ENCODE data around the gene VPS11. TPM values are rescaled to one million over a fixed set of nuclear protein-coding genes. Genes with fewer than 3 reads are reported as not detected.
A peak's percentile ranks its signal among the peaks of the same experiment; 100 is the strongest.

Gene VPS11
- total and polyA plus RNA-seq, 4 experiments from 2014 or later: 36.0 to 61.7 (median 58.7) TPM

DNA sequence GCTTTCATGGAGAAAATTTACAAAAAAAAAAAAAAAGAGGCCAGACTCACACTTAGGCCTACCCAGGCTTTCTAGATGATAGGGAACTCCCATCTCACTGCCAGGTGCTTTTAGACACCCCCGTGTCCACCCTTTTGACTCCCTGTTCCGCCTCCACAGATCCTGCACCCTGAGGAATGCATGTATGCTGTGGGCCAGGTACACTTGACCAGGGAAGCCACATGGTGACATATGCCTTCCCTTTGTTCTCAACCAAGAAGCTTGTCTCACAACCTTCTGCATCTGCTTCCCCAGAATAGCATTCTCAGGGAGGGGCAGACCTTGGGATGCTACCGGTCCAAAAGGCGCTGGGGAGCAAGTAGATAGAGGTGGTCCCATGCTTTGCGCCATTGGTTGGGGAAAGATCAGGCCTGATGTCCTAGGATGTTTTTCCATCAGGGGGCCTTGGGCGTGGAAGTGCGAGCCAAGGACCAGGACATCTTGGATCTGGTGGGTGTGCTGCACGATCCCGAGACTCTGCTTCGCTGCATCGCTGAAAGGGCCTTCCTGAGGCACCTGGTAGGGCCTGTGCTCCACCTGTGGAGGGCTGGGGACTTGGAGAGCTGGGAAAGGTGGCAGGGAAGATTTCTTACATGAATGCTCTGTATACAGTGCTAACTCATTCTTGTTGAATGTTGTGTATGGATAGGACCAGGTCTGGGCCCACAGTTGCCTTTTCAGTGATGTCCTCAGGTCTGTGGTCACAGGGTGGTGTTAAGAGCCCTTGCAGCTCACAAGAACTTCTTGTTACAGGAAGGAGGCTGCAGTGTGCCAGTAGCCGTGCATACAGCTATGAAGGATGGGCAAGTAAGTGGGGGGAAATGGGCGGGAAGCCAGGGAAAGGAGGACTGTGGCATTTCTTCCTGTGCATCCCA lies 24.6 kb downstream of the VPS11 start:
- no peak overlapping the region for H3K27ac ChIP-seq (ENCODE audit: low read depth, low read length)
- H3K36me3 ChIP-seq (ENCODE audit: insufficient read depth, low read length): peaks cover 9% of the 10 kb centered on the region
- H3K4me1 Mint-ChIP-seq: peaks cover 16 to 45% (median 24%) of the 10 kb centered on the region in 4 donors
- ChIA-PET CTCF (ENCODE audit: partially characterized antibody) (interaction anchor here (0.7 kb wide), 1 partner anchor 98 kb away, joined by 3 read pairs; no protein-coding TSS in a partner anchor), POLR2A (ENCODE audit: partially characterized antibody) (interaction anchor here (0.8 to 5.9 kb wide), 5 partner anchors 9 to 29 kb away, joined by 3 to 210 read pairs (median 3); partner anchors contain the start of genes C2CD2L, DPAGT1, HINFP and VPS11)
- H3K4me1 ChIP-seq (ENCODE audit: insufficient read depth, low read length): peaks cover 27% of the 10 kb centered on the region
- no peaks in the 10 kb centered on the region for H3K9me3 ChIP-seq (ENCODE audit: control insufficient read depth in 1 of 2, low read length in 2 of 2)
- DNase-seq: no peak
- peaks cover 0 to 1% of the 10 kb centered on the region in 2 donors for H3K27me3 Mint-ChIP-seq
- peak overlapping the region in 4 of 7 donors; percentile 15 to 93 (median 48) for H3K27ac Mint-ChIP-seq
- H3K4me3 ChIP-seq (ENCODE audit: low read length in 2 of 2): no peak overlapping the region
- peak overlapping the region in 5 of 8 donors; percentile 1 to 49 (median 36) for H3K4me3 Mint-ChIP-seq
- H3K9me3 Mint-ChIP-seq: peaks cover 0 to 12% (median 0%) of the 10 kb centered on the region in 8 donors
- peaks cover 5 to 26% of the 10 kb centered on the region in 2 donors for H3K36me3 Mint-ChIP-seq
- intact Hi-C loops (cut with micrococcal nuclease): no loop called here
- no peaks in the 10 kb centered on the region for H3K27me3 ChIP-seq (ENCODE audit: insufficient read depth, low read length)

DNA sequence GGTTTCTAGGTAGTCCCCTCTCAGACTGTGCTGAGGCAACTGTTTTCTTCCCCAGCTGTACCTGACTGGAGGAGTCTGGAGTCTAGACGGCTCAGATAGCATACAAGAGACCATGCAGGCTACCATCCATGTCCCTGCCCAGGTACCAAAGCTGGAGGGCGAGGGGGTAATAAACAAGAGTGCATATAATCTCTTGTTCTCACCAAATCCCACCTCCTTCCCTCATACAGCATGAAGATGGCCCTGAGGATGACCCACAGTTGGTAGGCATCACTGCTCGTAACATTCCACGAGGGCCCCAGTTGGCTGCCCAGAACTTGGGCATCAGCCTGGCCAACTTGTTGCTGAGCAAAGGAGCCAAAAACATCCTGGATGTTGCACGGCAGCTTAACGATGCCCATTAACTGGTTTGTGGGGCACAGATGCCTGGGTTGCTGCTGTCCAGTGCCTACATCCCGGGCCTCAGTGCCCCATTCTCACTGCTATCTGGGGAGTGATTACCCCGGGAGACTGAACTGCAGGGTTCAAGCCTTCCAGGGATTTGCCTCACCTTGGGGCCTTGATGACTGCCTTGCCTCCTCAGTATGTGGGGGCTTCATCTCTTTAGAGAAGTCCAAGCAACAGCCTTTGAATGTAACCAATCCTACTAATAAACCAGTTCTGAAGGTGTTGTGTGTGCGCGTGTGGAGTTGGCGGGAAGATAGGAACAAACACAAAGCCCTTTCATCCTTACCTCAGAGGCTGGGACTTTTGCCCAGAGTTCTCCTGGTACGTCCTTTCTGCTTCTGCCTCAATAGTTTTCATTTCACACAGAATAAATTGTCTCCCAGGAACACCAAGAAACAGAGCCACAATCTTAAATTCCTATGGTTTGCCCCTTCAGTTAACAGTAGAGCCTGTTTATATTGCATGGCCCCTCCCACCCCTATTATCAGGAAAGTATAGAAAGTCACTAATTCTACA lies 25.5 kb downstream of the VPS11 start:
- H3K4me3 ChIP-seq (ENCODE audit: low read length in 2 of 2): peak overlapping the region; percentile 18 to 87
- peaks cover 27% of the 10 kb centered on the region for H3K4me1 ChIP-seq (ENCODE audit: insufficient read depth, low read length)
- Mint-ChIP-seq H3K4me3 (peak overlapping the region; percentile 81 to 97 (median 90)), H3K9me3 (peaks cover 0 to 12% (median 0%) of the 10 kb centered on the region in 8 donors), H3K36me3 (peaks cover 11 to 35% of the 10 kb centered on the region in 2 donors), H3K27ac (peak overlapping the region; percentile 68 to 93 (median 86)), H3K4me1 (peaks cover 16 to 45% (median 26%) of the 10 kb centered on the region in 4 donors), H3K27me3 (peaks cover 0 to 1% of the 10 kb centered on the region in 2 donors)
- intact Hi-C loops (cut with micrococcal nuclease): no loop called here
- POLR2A ChIA-PET (ENCODE audit: partially characterized antibody): interaction anchor here (0.8 to 5.9 kb wide), 14 partner anchors 8 to 231 kb away, joined by 3 to 210 read pairs (median 9); partner anchors contain the start of genes C2CD2L, DPAGT1, HINFP and HMBS
- H3K27me3 ChIP-seq (ENCODE audit: insufficient read depth, low read length): no peaks in the 10 kb centered on the region
- H3K27ac ChIP-seq (ENCODE audit: low read depth, low read length): peak overlapping the region; percentile 81
- peaks cover 16% of the 10 kb centered on the region for H3K36me3 ChIP-seq (ENCODE audit: insufficient read depth, low read length)
- CTCF ChIA-PET (ENCODE audit: partially characterized antibody): interaction anchor here (2.1 to 2.7 kb wide), 4 partner anchors 14 to 113 kb away, joined by 5 to 11 read pairs (median 5); partner anchors contain the start of genes C2CD2L, CBL and NLRX1
- no peak for DNase-seq
- H3K9me3 ChIP-seq (ENCODE audit: control insufficient read depth in 1 of 2, low read length in 2 of 2): no peaks in the 10 kb centered on the region

- ChIA-PET CTCF (ENCODE audit: partially characterized antibody) (interaction anchor here (0.6 to 2.7 kb wide), 18 partner anchors 9 to 244 kb away, joined by 3 to 14 read pairs (median 5); partner anchors contain the start of genes C2CD2L, CBL, HINFP and HMBS), POLR2A (ENCODE audit: partially characterized antibody) (interaction anchor here (0.8 to 5.9 kb wide), 43 partner anchors 9 to 656 kb away, joined by 3 to 210 read pairs (median 7); partner anchors contain the start of genes ABCG4, C2CD2L, CBL and CENATAC)
- peaks cover 17% of the 10 kb centered on the region for H3K36me3 ChIP-seq (ENCODE audit: insufficient read depth, low read length)
- Mint-ChIP-seq H3K9me3 (peaks cover 0 to 12% (median 0%) of the 10 kb centered on the region in 8 donors), H3K27ac (peak overlapping the region; percentile 92 to 96 (median 93)), H3K27me3 (peaks cover 0 to 1% of the 10 kb centered on the region in 2 donors), H3K36me3 (peaks cover 19 to 43% of the 10 kb centered on the region in 2 donors), H3K4me3 (peak overlapping the region; percentile 90 to 97 (median 93)), H3K4me1 (peaks cover 17 to 45% (median 31%) of the 10 kb centered on the region in 4 donors)
- no peaks in the 10 kb centered on the region for H3K9me3 ChIP-seq (ENCODE audit: control insufficient read depth in 1 of 2, low read length in 2 of 2)
- peaks cover 27% of the 10 kb centered on the region for H3K4me1 ChIP-seq (ENCODE audit: insufficient read depth, low read length)
- peak overlapping the region; percentile 18 to 87 for H3K4me3 ChIP-seq (ENCODE audit: low read length in 2 of 2)
- H3K27ac ChIP-seq (ENCODE audit: low read depth, low read length): peak overlapping the region; percentile 81
- H3K27me3 ChIP-seq (ENCODE audit: insufficient read depth, low read length): no peaks in the 10 kb centered on the region
- intact Hi-C loops (cut with micrococcal nuclease): loop anchor here (2.0 kb wide), 1 partner anchor 55 kb away; the partner anchor contains the start of gene ABCG4
- peak; percentile 21 to 64 (median 41) for DNase-seq
Measured at GRCh38 chr11:119093942-119094815, 26.6 kb downstream of the VPS11 start.

DNA sequence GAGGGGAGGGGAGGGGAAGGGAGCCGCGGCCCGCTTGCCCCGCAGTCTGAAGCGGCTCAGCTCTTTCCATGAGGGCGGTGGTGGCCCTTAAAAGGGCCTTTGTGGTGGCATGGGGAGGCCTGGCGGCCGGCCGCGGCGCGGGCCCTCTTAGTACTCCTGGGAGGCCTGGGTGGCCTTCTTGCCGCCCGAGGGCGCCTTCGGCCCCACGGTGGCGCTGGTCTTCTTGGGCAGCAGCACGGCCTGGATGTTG lies 27.1 kb downstream of the VPS11 start:
- Histone ChIP-seq H3K36me3 (ENCODE audit: insufficient read depth, low read length) (peaks cover 17% of the 10 kb centered on the region), H3K27ac (ENCODE audit: low read depth, low read length) (peak overlapping the region; percentile 81), H3K9me3 (ENCODE audit: control insufficient read depth in 1 of 2, low read length in 2 of 2) (no peaks in the 10 kb centered on the region), H3K27me3 (ENCODE audit: insufficient read depth, low read length) (no peaks in the 10 kb centered on the region), H3K4me3 (ENCODE audit: low read length in 2 of 2) (peak overlapping the region; percentile 42 to 87), H3K4me1 (ENCODE audit: insufficient read depth, low read length) (peaks cover 29% of the 10 kb centered on the region)
- Mint-ChIP-seq H3K27me3 (peaks cover 0 to 1% of the 10 kb centered on the region in 2 donors), H3K4me3 (peak overlapping the region; percentile 84 to 97 (median 93)), H3K36me3 (peaks cover 19 to 43% of the 10 kb centered on the region in 2 donors), H3K9me3 (peaks cover 0 to 12% (median 0%) of the 10 kb centered on the region in 8 donors), H3K27ac (peak overlapping the region; percentile 86 to 96 (median 93)), H3K4me1 (peaks cover 17 to 47% (median 32%) of the 10 kb centered on the region in 4 donors)
- ChIA-PET CTCF (ENCODE audit: partially characterized antibody) (interaction anchor here (0.6 to 2.7 kb wide), 22 partner anchors 9 to 243 kb away, joined by 3 to 14 read pairs (median 4); partner anchors contain the start of genes C2CD2L, CBL, HINFP and HMBS), POLR2A (ENCODE audit: partially characterized antibody) (interaction anchor here (0.6 to 5.9 kb wide), 43 partner anchors 9 to 656 kb away, joined by 3 to 210 read pairs (median 7); partner anchors contain the start of genes ABCG4, C2CD2L, CBL and CENATAC)
- intact Hi-C loops (cut with micrococcal nuclease): loop anchor here (1.0 to 5.0 kb wide), 12 partner anchors 9 to 167 kb away; partner anchors contain the start of genes ABCG4, BCL9L, C2CD2L and CENATAC
- no peak for DNase-seq

DNA sequence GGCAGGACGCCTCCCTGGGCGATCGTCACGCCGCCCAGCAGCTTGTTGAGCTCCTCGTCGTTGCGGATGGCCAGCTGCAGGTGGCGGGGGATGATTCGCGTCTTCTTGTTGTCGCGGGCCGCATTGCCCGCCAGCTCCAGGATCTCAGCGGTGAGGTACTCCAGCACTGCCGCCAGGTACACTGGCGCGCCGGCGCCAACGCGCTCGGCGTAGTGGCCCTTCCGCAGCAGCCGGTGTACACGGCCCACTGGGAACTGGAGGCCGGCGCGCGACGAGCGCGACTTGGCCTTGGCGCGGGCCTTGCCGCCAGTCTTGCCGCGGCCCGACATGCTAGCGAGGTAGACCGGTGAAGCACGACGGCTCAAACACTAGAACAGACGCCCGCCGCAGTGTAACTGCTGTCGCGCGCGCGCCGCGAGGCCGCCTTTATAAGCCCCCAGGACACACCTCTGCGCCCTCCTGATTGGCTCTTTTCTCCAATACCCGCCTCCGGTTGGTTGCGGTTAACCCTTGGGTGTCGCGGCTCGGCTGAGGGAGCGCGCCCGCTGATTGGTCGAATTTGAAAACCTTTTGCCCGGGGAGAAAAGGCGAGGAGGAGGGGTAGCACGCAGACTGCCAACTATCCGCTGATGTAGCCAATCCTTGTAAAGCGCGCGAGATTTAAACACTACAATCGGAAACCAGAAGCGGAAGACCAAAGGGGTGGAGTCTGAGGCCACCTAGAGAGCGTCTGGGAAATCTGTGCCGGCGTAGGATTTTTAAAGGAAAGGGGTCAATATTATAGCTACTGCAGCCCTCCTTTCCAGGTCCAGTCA lies 27.7 kb downstream of the VPS11 start:
- Histone ChIP-seq H3K4me1 (ENCODE audit: insufficient read depth, low read length) (peaks cover 34% of the 10 kb centered on the region), H3K4me3 (ENCODE audit: low read length in 2 of 2) (peak overlapping the region; percentile 42 to 87), H3K27ac (ENCODE audit: low read depth, low read length) (peak overlapping the region; percentile 81), H3K27me3 (ENCODE audit: insufficient read depth, low read length) (no peaks in the 10 kb centered on the region), H3K9me3 (ENCODE audit: control insufficient read depth in 1 of 2, low read length in 2 of 2) (no peaks in the 10 kb centered on the region), H3K36me3 (ENCODE audit: insufficient read depth, low read length) (peaks cover 17% of the 10 kb centered on the region)
- intact Hi-C loops (cut with micrococcal nuclease): loop anchor here (1.0 to 5.0 kb wide), 12 partner anchors 10 to 168 kb away; partner anchors contain the start of genes ABCG4, BCL9L, C2CD2L and CENATAC
- H3K4me3 Mint-ChIP-seq: peak overlapping the region; percentile 84 to 97 (median 93)
- H3K36me3 Mint-ChIP-seq: peaks cover 19 to 44% of the 10 kb centered on the region in 2 donors
- peak; percentile 99 to 100 (median 100) for DNase-seq
- peaks cover 22 to 52% (median 38%) of the 10 kb centered on the region in 4 donors for H3K4me1 Mint-ChIP-seq
- peaks cover 0 to 1% of the 10 kb centered on the region in 2 donors for H3K27me3 Mint-ChIP-seq
- peaks cover 0 to 12% (median 0%) of the 10 kb centered on the region in 8 donors for H3K9me3 Mint-ChIP-seq
- H3K27ac Mint-ChIP-seq: peak overlapping the region; percentile 86 to 96 (median 93)
- ChIA-PET POLR2A (ENCODE audit: partially characterized antibody) (interaction anchor here (0.6 to 5.9 kb wide), 45 partner anchors 10 to 657 kb away, joined by 3 to 210 read pairs (median 6); partner anchors contain the start of genes ABCG4, C2CD2L, CBL and CENATAC), CTCF (ENCODE audit: partially characterized antibody) (interaction anchor here (0.7 to 2.7 kb wide), 22 partner anchors 10 to 243 kb away, joined by 3 to 14 read pairs (median 4); partner anchors contain the start of genes C2CD2L, CBL, HINFP and HMBS)

Measured in CD4-positive, alpha-beta memory T cell (primary cell).